Activated CD8-positive, alpha-beta memory T cell treated with anti-CD3 and anti-CD28 coated beads for 4 hours (primary cell): Measurements from ENCODE around the gene MRPL54.

Experiments
- DNase-seq, 2 donors: peaks; one replicate each; pipeline ENCODE4 v3.0.0-alpha.2; 2020; ENCODE audit warnings: low read depth in 2 of 2

The MRPL54 gene

DNA sequence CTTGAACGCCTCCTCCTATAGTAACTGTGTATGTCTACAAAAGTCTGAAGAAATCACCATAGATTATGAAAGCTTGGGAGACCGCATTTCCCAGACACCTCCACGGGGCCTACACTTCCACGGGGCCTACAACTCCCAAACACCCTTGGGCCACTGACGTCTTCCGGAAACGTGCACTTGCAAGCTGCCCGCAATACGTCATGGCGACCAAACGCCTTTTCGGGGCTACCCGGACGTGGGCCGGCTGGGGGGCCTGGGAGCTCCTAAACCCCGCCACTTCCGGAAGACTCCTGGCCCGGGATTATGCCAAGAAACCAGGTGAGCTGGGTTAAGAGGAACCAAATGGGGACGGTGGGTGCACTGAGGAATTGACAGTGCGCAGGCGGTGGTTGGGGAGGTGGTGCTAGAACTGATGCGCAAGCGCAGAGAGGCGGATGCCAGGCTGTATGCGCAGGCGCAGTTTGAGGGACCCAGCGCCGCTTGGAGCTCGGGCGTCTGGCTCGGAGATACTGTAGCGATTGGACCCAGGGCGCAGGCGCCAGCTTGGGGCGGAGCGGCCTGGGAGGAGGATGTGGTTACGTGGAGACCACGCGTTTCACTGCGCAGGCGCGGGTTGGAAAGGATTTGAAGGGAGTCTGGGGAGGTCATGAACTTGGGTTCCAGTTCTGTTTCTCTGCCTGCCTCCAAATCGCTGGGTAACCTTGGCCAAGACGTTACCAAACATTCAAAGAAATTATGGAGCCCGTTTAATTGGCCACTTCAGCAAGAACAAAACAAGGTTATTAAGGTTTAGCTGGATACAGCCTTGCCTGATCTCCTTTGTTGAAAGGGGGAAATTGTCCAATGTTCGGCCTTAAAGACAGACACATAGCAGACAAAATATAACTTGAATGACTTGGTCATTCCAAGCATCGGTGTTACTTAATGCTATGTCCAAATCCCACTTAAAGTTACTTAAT is at the start of gene MRPL54:
TSS of gene MRPL54 (plus strand) at position 182 of the 959 bp plus-strand sequence. CDS start at position 201, 19 bp downstream.
- DNase-seq = peak; percentile 99

DNA sequence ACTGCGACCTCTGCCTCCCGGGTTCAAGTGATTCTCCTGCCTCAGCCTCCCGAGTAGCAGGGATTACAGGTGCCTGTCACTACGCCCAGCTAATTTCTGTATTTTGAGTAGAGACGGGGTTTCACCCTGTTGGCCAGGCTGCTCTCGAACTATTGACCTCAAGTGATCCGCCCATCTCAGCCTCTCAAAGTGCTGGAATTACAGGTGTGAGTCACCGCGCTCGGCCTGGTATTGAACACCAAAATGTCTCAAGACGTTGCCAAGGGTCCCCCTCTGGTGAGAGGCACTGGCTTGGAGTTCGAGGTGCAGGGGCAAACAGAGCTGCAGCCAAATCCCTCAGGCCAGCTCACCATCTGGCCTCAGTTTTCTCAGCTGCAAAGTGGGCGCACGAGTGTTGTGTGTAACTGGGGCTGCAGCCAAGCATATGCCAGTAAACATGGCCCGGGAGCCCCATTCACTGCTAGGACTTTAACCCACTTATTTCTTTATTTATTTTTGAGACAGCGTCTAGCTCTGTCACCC is 46.3 kb upstream of the MRPL54 start:
- DNase-seq = no peak

DNA sequence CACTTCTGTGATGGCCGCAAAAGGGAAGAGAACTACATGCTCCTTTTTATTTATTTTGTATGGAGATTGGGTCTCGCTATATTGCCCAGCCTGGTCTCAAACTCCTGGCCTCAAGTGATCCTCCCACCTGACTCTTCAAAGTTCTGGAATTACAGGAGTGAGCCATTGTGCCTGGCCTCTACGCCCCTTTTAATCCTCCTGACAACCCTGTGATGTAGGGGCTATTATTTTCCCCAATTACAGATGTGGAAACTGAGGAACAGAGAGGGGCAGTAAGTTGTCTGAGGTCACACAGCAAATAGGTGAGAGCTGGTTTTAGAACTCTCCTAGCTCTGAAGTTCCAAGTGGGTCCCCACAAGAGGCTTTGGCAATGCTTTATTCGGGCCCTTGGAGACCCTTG is 42.6 kb upstream of the MRPL54 start:
- no peak for DNase-seq

DNA sequence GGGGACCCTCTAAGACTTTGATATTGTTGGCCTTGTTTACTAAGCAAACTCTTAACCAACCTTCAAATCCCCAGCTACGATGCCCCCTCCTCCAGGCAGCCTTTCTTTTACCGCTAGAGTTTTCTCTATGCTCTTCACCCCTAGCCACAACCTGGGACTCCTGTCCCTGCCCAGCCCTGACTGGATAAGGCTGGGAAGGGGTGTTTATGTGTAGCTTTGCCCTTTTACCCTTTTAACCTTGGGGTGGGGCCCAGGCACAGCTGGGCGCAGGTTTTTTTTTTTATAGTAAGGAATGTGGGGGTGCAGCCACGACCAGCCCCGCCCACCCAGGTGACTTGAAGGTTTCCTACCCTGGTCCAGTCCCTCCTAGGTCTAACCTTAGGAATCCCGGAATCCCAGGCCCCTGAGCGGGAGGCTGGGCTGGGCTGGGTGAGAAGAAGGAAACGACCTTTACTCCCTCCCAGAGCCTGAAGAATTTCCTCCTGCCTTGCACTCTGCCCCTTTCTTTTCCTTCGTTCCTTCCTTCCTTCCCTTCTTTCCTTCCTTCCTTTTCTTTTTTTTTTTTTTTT is 42.0 kb upstream of the MRPL54 start:
- no peak for DNase-seq

DNA sequence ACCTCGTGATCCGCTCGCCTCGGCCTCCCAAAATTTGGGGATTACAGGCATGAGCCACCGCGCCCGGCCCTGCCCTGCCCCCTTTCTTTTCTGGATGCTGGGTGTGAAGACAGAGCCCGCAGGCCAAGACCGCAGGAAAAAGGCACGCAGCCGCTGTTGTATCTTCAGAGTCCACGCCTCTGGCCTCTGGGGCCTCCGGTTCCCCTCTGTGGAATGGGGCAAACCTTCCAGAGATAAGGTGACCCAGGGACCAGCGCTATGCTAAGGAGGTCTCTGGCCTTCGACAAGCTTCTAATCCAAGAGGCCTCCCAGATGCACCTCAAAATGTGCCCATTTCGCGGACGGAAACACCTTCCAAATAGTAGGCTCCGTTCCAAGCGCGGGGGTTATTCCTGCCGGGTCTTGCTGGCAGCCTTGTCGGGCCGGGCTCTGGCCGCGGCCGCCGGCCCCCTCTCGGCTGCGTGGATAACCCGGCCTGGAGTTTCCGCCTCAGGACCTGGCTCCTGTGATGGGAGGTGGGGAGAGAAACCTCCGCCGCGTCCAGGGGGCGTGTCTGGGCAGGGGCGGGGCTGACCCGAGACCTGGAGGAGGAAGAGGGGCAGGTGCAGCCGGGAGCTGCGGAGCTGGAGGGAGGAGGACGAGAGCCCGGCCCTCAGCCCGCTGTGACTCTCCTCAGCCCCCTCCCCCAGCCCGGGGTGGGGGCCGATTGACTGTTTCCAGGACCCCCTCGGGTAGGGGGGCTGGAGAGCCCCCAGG is 41.2 kb upstream of the MRPL54 start:
- peak; percentile 62 to 70 for DNase-seq

DNA sequence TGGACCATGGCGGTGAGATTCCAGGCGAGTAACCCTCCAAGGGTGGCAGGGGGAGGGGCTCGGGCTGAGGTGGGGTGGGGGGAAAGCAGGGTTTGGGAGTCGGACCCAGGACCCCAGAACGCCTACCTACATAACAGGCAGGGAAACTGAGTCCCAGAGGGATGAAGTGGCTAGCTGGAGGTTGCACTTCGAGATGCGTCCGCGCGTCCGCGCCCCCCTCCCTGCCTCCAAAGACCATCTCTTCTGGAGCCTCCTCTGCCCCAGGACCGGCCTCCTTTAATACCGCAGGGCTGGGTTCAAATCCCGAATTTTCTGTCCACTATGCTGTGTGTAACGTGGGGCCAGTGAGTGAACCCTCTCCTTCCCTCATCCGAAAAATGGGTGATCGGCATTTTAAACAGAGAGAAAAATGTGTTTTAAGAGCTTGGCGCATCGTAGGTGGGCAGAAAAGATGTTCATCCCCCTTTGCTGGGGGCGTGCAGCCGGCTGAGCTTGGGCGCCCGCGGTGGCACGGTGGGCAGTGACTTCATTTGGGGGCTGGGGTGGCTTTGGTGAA is 40.5 kb upstream of the MRPL54 start:
- no peak for DNase-seq

GRCh38 chr19:3722443-3723109 is 39.9 kb upstream of the MRPL54 start:
- DNase-seq = no peak

GRCh38 chr19:3723110-3723488 is 39.4 kb upstream of the MRPL54 start:
- no peak for DNase-seq

- no peak for DNase-seq
Observed at GRCh38 chr19:3723883-3724282, 38.6 kb upstream of the MRPL54 start.

DNA sequence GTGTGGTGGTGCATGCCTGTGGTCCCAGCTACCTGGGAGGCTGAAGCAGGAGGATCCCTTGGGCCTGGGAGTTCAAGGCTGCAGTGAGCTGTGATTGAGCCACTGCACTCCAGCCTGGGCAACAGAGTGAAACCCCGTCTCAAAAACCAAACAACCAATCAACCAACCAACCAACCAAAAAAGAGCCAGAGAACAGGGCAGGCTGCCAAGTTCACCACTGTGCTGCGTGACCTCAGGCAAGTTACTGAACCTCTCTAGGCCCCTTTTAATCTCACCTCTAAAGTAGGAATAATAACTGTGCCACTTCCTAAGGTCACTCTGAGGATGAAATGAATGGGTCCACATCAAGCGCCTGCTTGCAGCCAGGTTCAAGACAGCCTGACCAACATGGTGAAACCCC is 37.4 kb upstream of the MRPL54 start:
- no peak for DNase-seq

- no peak for DNase-seq
Observed at GRCh38 chr19:3725640-3726310, 36.7 kb upstream of the MRPL54 start.

GRCh38 chr19:3730457-3730958 is 32.0 kb upstream of the MRPL54 start:
- DNase-seq = no peak

DNA sequence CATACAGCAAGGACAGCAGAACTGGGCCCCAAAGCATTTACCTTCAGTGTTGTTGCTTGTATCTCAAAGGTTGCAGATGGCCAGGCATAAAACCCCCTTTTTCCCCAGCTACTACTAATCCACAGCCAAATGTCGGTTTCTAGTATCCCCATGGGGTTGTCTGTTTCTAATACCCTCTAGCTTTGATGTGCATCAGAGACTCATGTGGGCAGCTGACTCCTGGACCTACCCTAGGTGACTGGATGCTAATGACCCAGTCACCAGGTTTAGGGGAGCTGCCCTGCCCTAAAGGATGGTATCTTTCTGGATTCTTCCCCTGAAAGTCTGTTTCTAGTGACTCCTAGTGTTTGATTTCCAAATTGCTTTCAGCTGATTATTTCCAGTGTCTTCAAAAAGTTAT is 30.4 kb upstream of the MRPL54 start:
- no peak for DNase-seq

- DNase-seq = no peak
Observed at GRCh38 chr19:3733549-3734309, 28.8 kb upstream of the MRPL54 start.

DNA sequence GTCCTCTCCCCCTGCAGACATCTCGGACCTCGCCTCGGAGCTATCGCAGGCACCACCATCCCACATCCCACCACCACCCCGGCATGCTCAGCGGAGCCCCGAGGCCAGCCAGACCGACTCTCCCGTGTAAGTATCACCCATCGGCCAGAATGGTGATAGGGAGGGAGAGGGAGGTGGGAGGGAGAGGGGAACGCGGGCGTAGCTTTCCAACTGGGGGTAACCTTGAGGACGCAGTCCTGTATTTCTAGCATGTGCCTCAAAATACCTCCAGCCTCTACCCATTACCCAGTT is 28.2 kb upstream of the MRPL54 start:
- DNase-seq = no peak

GRCh38 chr19:3736106-3736724 is 26.3 kb upstream of the MRPL54 start:
- no peak for DNase-seq

DNA sequence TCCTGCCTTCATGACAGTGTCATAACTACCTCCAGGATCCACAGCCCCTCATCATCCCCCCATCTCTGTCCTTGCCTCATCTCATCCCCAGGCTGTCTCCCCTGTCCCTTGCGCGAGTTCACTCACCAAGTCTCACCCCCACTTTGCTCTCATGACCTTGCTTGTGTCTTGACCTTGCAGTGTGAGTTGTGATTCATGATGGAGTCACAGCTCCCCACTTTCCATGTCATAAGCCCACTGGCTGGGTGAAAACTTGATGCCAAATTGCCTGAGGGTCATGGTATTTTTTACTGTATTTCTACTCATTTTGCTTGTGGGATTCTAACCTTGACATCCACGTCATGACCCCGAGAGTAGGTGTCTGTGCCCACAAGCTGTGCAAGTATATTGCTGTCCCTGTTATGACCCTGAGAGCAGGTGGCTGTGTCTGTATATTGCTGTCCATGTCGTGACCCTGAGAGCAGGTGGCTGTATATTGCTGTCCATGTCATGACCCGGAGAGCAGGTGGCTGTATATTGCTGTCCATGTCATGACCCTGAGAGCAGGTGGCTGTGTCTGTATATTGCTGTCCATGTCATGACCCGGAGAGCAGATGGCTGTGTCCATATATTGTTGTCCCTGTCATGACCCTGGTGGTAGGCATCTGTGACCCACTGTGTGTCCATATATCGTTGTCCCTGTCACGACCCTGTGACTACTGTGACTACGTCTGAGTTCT is 24.8 kb upstream of the MRPL54 start:
- DNase-seq = no peak

DNA sequence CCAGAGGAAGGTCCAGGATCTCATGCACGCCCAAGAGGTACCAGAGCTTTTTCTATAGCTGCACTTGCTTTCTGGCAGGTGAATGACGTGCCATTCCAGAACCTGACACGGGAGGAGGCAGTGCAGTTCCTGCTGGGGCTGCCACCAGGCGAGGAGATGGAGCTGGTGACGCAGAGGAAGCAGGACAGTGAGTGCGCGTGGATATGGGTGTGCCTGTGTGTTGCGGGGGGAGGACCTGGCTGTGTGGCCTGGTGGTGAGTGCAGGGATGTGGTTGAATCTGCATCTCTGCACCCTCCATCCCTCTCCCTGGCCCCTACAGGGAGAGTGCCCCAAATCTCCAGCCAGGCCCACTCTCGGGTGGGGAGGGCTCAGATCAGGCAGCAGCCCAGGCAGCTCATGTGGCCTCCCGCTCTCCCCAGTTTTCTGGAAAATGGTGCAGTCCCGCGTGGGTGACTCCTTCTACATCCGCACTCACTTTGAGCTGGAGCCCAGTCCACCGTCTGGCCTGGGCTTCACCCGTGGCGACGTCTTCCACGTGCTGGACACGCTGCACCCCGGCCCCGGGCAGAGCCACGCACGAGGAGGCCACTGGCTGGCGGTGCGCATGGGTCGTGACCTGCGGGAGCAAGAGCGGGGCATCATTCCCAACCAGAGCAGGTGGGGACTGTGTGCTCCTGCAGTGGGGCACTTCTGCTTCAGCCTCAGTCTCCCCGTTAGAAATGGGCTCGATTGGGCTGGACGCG is 23.8 kb upstream of the MRPL54 start:
- no peak for DNase-seq
